Measurements from ENCODE around the gene PRDM16.
"Not testable (repeated sequence)": the region's sequence is repeated elsewhere in the genome, so short reads cannot be mapped to it uniquely, and the experiment has no call there.

Gene PRDM16

DNA sequence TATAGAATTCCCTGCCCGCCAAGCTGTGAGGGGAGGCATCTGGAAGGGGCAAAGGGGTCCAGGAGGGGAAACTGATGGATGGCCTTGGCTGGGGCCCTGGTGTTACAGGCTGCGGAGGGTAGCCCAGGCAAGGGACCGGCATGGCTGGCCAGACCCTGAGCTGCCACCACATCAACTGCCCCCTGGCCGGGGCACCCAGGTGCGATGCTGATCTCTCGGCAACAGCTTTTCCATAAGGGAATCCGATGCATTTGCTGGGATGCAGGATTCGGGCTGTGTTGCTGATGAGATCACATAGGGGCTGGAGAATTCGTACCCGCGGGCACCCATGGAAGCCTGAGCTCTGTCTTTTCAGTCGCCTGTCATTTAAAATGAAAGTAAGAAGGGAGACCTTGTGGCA, 73.7 kb downstream of the PRDM16 start:
- DNase-seq, result no peak

DNA sequence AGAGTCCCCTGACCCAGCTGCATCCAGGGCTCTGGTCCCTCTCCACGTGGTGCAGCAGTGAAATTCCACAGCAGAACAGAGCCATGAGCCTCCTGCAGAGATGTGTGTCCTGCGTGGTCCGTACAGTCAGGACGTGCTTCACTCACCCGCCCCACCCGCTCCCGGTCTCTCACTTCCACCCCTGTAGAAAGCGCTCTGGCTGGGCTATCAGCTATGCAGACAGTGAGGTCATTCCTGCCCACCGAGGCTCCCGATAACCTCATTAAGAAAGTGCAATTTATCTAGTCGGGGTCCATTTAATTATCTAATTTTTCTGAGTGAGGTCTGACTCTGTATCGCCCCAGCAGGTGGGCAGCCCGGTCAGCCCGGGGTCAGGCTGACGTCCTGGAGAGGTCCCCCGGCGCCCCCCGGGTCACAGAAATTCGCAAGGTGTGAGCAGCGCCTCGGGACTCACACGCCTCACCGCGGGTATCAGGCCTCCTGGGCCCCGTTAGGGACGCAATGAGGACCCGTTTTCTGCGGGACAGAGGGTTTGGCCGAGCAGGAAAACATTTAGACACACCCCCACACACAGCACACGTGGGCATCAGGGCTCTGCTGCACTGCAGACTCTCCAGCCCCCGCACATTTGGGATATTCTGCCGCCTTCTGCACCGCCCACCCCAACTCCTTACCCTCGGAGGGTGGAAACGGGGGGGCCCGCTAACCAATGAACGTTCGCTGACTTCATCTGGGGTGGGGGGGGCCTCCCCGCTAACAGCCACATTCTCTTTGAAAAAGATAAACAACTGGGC, 76.7 kb downstream of the PRDM16 start:
- DNase-seq, result no peak

DNA sequence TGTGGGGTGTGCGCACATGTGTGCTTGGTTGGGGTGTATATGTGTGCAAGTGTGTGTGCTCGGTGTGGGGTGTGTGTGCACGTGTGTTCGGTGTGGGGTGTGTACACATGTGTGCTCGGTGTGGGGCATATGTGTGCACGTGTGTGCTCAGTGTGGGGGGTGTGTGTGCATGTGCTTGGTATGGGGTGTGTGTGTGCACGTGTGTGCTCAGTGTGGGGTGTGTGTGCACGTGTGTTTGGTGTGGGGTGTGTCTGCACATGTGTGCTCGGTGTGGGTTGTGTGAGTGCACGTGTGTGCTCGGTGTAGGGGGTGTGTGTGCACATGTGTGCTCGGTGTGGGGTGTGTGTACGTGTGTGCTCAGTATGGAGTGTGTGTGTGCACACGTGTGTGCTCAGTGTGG, 77.5 kb downstream of the PRDM16 start:
- no peak for DNase-seq

DNA sequence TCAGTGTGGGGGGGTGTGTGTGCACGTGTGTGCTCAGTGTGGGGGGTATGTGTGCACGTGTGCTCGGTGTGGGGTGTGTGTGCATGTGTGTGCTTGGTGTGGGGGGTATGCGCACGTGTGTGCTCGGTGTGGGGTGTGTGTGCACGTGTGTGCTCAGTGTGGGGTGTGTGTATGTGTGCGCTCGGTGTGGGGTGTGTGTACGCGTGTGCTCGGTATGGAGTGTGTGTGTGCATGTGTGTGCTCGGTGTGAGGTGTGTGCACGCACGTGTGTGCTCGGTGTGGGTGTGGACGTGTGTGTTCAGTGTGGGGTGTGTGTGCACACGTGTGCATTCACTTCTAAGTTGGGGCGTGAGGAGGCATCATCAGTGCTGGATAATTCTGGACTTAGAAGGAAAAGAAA, 77.9 kb downstream of the PRDM16 start:
- DNase-seq, result no peak

DNA sequence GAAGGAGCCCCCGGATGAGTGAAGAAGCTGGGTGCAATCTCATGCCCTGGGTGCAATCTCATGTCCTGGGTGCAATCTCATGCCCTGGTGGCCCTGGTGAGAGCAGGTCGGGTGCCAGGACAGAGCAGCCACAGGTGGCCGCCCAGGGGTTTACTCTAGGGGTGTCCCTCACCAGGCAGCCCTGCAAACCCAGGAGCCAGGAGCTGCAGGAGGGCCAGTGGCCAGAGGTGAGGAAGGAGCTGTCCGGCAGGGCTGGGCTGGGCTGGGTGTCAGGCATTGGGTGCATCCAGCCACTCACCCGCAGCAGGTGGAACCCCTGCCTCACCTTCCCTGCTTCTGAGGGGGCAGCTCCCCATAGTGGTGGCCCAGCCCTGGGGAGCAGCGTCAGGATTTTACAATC, 79.2 kb downstream of the PRDM16 start:
- DNase-seq, result no peak

DNA sequence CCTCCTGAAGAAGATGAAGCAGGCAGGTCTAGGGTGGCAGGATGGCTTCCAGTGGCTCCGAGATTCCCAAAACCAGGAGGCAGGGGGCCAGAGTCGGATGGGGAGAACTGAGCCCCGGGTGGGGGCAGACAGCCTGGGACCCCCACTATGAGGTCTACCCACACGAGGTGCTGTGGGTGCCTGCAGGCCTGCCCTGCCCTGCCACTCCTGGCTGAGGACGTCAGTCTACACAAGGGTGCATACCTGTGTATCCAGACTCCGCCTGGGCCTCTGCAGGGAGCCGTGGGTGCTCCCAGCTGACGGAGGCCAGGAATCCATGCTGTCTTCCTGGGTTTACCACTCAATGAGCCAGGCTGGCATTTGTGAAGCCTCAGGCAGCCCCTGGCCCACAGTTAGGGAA, 80.3 kb downstream of the PRDM16 start:
- no peak for DNase-seq

DNA sequence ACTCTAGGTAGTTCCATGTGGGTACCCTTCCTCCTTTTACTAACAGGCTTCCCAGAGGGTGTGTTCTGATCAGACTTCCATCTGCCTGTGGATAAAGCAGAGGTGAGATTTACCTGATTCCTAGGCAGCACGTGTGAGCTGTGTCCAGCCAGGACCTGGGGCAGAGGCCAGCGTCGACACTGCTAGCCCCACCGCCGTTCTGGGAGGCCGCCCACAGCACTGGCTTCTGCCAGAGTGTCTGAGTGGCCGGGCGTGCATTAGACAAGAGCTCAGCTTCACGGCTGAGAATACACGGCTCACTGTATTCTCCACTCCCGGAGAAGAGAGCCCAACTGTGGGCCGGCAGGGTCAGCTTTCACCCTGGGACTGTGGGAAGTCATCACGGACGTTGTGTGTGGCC, 82.5 kb downstream of the PRDM16 start:
- no peak for DNase-seq

DNA sequence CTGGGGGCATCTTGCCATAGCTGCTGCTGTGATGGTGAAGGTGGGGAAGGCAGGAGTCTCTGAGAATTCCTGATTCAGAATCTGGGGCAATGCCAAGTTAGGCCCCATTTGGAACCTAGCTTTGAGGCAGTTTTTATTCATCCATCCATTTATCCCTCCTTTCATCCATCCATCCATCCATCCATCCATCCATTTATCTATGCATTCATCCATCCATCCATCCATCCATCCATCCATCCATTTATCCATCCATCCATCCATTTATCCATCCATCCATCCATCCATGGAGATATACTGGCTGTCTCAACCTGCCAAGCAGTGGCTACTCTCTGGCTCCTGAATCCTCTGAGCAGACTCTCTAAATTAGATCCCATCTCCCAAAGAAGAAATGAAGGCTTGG, 83.1 kb downstream of the PRDM16 start:
- DNase-seq, result no peak

DNA sequence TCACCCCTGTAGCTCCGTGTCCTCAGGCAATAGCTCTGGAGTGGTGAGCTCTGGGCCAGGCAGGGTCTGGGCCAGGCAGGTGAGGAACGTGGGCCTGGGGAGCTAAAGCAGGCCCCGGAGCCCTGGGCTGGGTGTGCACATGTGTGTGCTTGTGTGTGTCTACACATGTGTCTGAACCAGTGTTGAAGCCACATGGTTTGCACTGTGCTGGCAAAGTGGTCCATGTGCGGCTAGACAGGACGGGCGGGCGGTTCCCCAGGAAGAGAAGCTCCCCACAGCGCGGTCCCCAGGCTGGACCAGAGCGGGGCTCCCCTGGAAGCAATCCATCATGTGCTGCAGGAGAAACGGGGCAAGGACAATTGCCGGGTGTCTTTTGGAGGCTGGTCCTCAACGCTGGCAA, 84.2 kb downstream of the PRDM16 start:
- DNase-seq, result no peak

DNA sequence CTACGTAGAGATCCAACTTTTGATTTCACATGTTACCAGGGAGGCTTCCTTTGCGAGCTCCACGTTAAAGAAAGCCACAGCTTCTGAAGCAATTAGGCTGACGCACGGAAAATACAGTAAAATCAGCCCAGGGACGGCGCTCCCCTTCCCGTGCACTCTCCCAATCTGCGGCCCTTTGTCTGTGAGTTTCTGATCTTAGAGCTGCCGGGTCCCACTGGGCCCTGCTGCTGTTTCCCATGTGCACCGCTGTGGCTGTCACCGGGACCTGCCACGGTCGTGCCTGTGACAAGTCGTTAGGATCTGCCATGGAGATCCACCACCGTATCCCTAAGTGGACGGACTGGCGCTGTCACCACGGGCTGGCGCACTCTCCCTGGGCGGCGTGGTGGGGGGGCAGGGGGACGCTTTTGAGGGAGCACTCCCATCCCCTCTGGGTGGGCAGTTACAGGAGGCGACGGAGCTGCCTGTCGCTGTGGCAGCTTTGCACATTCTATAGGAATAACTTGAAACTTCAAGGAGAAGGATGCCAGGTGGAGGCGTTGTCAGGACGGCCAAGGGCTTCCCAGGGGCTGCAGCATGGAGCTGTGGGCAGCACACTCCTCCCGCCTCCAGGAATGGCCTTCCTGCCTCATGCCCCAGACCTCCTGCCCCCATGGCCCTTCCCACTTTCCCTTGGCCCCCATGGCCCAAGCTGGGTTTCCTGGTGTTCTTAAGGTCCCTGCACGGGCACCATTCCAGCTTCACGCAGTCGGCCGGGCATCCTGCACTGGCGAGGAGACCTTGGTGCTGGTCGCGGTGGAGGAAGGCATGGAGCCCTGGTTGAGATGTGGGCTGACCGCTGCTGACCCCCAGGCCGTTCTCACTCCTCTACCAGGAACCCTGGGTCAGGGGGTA, 85.1 kb downstream of the PRDM16 start:
- DNase-seq, result no peak

DNA sequence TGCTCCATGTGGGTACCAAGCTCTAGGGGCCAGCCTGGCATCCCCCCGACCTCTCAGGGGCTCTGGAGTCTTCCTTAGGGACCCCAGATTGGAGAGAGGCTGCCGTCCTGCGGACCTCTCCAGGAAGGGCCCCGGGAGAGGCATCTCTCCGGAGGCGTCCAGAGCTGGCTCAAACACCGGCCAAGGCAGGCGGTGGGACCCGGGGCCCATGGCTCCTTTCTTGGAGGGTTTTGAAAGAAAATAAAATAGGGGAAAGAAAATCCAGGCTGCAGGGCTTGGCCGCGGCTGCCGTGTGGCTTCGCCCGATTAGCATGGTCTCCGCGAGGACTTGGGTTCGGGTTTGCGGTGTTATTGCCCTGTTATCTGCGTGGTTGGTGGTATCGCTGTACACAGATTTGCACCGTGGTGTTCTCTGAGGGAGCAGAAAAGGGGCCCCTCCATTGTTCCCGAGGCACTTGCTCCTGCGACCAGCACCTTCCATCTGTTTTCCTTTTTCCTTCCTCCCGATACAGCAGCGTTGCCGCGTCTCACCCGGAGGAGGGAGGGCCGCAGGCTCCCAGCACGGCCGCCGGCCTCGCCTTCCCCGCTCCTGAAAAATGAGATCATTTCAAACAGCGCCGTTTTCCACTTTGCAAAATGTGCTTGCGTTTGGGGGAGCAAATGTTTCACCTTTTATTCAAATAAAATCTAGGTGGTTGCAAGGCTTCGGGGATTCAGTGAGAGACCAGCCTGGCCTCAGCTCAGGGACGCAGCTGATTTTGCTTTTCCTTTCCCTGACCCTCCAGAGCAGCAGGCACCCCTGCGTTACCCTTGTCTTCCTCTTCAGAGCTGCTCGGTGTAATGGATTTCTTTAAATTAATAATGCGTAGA, 86.3 kb downstream of the PRDM16 start:
- DNase-seq, result no peak

DNA sequence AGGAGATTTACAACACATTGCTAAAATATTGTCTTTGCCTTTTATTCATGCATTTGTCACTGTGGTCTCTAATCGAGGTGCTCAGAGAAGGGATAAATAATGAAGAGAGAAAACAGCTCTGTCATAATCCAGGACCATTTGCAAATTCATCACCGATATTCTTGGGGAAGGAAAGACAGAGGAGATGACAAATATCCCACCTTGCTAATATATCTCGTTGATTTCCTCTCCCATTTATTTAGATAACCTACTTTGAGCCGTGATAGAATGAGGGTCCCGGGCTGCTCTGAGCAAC, 86.9 kb downstream of the PRDM16 start:
- no peak for DNase-seq

DNA sequence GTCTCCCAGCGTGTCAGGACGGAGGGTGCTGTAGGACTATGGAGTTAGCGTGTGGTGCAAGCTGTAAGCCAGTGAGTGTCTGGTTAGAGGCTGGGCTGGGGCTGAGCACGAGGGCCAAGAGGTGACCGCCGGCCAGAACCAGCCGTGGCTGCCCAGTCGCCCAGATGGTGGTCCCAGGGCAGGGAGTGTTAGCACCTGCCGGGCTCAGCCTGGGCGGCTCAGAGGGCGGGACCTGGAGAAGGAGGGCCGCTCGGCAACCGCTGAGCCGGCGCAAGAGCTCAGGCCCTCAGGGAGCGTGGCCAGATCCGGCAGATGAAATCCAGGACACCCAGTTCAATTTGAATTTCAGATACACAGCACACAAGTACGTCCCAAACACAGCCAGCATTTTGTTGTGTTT, 87.9 kb downstream of the PRDM16 start:
- DNase-seq, result no peak

DNA sequence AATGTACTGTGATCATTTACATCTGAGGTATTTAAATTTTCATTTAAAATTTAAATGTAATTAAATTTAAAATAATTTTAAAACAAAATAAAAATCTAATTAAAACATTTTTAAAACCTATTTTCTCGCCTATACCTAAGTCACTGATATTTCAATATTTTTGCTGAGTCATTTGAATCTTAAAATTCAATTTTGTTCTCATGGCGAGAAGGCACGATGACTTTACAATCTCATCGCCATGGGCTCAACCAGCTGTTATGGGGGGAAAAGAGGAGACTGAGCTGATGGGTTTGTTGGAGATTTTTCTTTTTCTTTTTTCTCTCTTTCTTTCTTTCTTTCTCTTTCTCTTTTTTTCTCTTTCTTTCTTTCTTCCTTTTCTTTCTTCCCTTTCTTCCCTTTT, 89.3 kb downstream of the PRDM16 start:
- DNase-seq, result no peak

DNA sequence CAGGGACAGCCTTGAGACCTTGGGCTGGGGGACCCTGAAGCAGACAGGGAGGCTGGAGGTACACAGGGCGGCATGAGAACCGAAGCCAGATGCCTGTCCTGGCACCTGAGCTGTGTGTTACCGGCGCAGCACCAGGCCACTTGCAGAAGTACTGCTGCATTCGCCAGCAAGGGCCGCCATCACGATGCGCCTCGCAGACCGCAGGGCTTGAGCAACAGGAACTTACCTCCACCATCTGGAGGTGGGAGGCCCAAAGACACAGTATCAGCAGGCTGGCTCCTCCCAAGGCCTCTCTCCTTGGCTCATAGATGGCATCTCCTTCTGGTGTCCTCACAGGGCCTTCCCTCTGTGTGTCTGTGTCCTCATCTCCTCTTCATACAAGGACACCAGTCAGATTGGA, 90.1 kb downstream of the PRDM16 start:
- no peak for DNase-seq

DNA sequence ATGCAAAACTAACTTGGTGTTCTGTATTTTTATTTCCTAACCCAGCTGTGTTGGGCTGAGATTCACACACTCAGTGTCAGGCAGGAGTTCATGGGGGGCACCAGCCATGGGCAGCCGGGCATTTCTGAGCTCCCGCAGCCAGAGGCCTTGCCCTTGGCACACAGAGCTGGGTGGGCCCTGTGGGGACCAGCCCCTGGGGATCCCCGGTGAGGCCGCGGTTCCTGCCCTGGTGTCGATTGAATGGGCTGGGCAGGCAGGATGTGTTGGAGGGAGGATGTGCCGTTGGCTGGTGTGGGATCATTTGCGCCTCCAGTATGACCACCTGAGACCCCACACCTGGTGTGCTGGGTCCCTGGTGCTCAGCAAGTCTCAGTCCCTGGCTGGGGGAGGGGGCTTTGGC, 91.0 kb downstream of the PRDM16 start:
- DNase-seq, result no peak

DNA sequence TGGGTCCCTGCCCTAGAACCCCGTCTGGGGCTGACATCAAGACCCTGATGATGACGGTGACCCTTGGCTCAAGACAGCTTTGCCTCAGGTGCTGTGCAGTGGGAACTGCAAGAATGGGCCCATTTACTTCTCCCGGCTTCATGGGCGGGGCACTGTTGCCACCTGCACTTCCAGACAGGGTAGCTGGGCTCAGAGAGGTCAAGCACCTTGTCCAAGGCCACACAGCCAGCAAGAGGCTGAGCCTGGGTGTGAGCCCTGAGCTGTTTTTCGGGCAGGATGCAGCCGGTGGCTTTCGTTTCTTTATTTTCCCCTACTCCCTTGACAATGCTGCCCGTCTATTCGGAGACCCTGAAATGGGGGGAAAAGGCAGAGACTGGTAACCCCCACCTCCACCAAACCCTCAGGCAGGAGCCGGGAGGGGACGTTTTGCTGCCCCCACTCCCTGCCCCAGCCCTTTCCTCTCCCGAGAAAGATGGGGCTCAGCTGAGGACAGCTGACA, 91.7 kb downstream of the PRDM16 start:
- no peak for DNase-seq

DNA sequence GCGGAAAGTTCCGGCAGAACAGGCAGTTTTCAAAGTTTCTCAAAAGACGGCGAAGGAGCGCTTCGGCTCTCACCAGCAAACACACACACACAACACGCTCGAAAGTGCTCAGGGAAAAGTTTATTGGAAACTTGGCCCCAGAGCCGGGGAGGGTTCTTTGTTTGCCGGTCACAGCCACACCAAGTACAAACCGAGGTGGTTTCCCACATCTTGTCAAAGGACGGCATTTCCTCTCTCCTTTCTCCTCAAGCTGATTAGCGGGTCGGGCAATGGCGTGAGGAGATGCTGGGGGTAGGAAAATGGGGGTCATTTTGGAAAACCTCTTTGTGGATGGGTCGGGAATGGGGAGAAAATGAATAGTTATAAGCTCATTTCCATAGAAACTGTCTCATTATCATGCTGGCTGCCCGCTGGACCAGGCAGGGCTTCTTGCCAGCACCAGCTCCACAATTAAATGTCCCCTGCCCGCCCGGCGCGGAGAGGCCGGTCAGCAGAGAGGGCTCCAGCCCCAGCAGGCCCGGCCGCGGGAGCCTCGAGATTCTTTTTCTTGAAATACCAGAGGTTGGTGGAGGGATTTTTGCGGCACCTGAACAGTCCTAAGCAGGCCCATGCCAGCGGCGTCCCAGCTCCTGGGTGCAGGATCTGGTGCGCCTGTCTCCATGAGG, 92.3 kb downstream of the PRDM16 start:
- no peak for DNase-seq

DNA sequence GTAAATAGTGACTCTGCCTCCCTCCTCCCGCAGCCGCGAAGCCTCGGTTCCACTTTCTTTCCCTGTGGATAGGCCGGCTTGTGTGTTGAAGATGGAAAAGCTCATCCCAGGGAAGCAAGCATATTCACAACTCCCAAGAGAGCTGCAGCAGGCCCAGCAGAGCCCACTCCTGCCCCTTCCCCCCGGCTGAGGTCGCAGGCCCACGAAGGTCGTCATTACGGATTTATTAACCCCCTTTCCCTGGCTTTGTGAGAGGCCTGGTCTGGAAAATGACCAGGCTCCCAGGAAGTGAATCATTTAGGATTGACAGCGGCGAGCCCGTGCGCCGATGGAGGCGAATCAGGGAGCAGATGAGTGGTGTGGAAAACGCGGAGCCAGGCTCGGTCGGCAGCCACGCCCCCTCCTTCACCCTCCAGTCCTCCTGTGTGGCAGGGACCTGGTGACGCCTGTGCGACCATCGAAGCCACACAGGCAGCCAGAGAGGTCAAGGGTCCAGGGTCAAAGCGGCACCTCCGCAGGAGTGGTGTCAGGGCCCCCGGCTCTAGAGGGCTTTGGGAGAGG, 93.4 kb downstream of the PRDM16 start:
- DNase-seq, result no peak

DNA sequence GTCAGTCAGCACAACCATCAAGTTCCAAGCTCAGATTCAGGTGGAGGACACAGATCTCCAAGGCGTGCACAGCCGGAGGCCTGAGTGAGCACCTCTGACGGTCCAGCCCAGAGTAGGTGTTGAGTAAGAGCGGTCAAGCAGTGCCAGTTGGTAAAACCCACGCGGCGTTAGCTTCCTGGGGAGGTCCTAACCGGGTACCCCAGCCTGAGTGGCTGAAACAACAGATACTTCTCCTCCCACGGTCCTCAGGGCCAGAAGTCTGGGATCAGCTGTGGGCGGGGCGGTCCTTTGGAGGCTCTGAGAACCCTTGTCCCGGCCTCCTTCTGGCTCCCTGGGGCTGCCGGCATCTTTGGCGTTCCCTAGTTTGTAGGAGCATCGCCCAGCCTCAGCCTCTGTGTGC, 94.4 kb downstream of the PRDM16 start:
- no peak for DNase-seq

DNA sequence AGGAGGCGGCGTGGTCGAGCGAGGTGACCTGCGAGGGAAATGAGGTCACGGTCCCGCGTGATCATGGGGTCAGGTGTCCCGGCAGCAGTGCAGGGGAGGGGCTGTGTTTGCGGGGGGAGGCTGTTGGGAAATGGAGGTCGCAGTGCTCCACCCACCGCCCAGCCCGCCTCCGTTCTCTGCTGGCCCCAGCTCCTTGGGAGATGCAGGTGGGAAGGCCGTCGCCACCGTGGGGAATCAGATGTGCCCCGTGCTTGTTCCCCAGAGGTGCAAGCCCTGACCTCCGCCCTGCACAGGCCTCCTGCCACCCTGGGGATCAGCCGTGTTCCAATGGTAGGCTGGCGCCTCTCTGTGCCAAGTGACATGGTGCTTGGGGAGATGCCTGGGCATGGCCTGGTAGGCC, 95.7 kb downstream of the PRDM16 start:
- DNase-seq, result no peak

DNA sequence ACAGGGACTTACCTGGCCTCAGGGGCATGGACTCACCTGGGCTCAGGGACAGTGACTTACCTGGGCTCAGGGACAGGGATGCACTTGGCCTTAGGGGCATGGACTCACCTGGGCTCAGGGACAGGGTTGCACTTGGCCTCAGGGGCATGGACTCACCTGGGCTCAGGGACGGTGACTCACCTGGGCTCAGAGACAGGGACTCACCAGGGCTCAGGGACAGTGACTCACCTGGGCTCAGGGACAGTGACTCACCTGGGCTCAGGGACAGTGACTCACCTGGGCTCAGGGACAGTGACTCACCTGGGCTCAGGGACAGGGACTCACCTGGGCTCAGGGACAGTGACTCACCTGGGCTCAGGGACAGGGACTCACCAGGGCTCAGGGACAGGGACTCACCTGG, 96.2 kb downstream of the PRDM16 start:
- DNase-seq, result not testable (repeated sequence)

Measured in fibroblast of skin of scalp (primary cell).